ENCODE measurements around the gene FOXJ1.

The FOXJ1 gene

GRCh38 chr17:76137351-76138233, 3.5 kb downstream of the FOXJ1 start:
- Histone ChIP-seq H3K36me3 (ENCODE audit: control insufficient read depth, insufficient read depth, low read length) (no peaks in the 10 kb centered on the region), H3K4me1 (ENCODE audit: control insufficient read depth, insufficient read depth, low read length) (peaks cover 37% of the 10 kb centered on the region), H3K27me3 (ENCODE audit: control insufficient read depth, insufficient read depth, low read length) (peaks cover 63% of the 10 kb centered on the region), H3K9ac (ENCODE audit: low read depth, low read length) (no peak overlapping the region), H3K9me3 (ENCODE audit: control insufficient read depth, insufficient read depth, low read length) (no peaks in the 10 kb centered on the region), H3K4me3 (ENCODE audit: low read depth, low read length) (peak overlapping the region; percentile 60)

DNA sequence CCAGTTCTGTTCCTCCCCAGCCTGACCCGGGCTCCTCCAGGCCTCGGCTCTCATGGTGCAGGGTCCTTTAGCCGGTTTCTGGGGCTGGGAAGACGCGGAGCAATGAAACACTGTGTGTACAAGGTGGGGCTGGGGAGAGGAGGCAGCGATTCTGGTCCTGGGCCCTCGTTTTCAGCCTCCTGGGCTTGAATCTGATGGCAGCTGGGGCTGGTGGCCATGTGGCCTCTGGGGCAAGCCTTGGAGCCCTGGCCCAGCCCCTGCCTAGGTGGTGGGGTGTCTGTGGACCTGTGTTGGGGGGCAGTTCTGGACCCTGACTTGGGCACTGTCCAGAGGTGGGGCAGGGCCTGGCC, 4.1 kb downstream of the FOXJ1 start:
- Histone ChIP-seq H3K4me3 (ENCODE audit: low read depth, low read length) (peak overlapping the region; percentile 0), H3K9ac (ENCODE audit: low read depth, low read length) (no peak overlapping the region), H3K27me3 (ENCODE audit: control insufficient read depth, insufficient read depth, low read length) (peaks cover 59% of the 10 kb centered on the region), H3K4me1 (ENCODE audit: control insufficient read depth, insufficient read depth, low read length) (peaks cover 32% of the 10 kb centered on the region), H3K9me3 (ENCODE audit: control insufficient read depth, insufficient read depth, low read length) (no peaks in the 10 kb centered on the region), H3K36me3 (ENCODE audit: control insufficient read depth, insufficient read depth, low read length) (no peaks in the 10 kb centered on the region)

GRCh38 chr17:76136276-76137000, 4.6 kb downstream of the FOXJ1 start:
- peaks cover 59% of the 10 kb centered on the region for H3K27me3 ChIP-seq (ENCODE audit: control insufficient read depth, insufficient read depth, low read length)
- H3K36me3 ChIP-seq (ENCODE audit: control insufficient read depth, insufficient read depth, low read length) = no peaks in the 10 kb centered on the region
- no peak overlapping the region for H3K9ac ChIP-seq (ENCODE audit: low read depth, low read length)
- H3K4me3 ChIP-seq (ENCODE audit: low read depth, low read length) = peak overlapping the region; percentile 46
- H3K9me3 ChIP-seq (ENCODE audit: control insufficient read depth, insufficient read depth, low read length) = no peaks in the 10 kb centered on the region
- peaks cover 31% of the 10 kb centered on the region for H3K4me1 ChIP-seq (ENCODE audit: control insufficient read depth, insufficient read depth, low read length)

DNA sequence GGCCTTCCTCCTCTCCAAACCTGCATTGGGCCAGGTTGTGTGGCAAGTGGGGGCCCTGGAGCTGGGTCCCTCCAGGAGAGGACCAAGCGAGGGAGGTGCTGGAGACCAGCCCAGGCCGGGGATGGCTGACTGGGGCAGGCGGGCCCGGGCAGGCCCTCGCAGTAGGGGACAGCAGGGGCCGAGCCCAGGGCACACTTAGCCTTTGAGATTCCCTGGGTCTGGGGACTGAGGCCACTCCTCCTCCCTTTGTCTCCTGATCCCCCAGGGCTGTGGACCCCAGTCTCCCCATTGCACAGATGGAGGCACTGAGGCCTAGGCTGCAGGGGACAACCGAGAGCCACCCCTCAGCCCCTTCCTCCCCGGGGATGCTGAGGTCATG, 5.2 kb downstream of the FOXJ1 start:
- peaks cover 63% of the 10 kb centered on the region for H3K27me3 ChIP-seq (ENCODE audit: control insufficient read depth, insufficient read depth, low read length)
- no peak overlapping the region for H3K9ac ChIP-seq (ENCODE audit: low read depth, low read length)
- no peaks in the 10 kb centered on the region for H3K36me3 ChIP-seq (ENCODE audit: control insufficient read depth, insufficient read depth, low read length)
- no peaks in the 10 kb centered on the region for H3K9me3 ChIP-seq (ENCODE audit: control insufficient read depth, insufficient read depth, low read length)
- H3K4me1 ChIP-seq (ENCODE audit: control insufficient read depth, insufficient read depth, low read length) = peaks cover 33% of the 10 kb centered on the region
- H3K4me3 ChIP-seq (ENCODE audit: low read depth, low read length) = peak overlapping the region; percentile 46

- H3K9me3 ChIP-seq (ENCODE audit: control insufficient read depth, insufficient read depth, low read length) = no peaks in the 10 kb centered on the region
- H3K9ac ChIP-seq (ENCODE audit: low read depth, low read length) = no peak overlapping the region
- H3K4me1 ChIP-seq (ENCODE audit: control insufficient read depth, insufficient read depth, low read length) = peaks cover 38% of the 10 kb centered on the region
- peaks cover 63% of the 10 kb centered on the region for H3K27me3 ChIP-seq (ENCODE audit: control insufficient read depth, insufficient read depth, low read length)
- H3K36me3 ChIP-seq (ENCODE audit: control insufficient read depth, insufficient read depth, low read length) = no peaks in the 10 kb centered on the region
- H3K4me3 ChIP-seq (ENCODE audit: low read depth, low read length) = peak overlapping the region; percentile 46
Observed at GRCh38 chr17:76134911-76135809, 5.9 kb downstream of the FOXJ1 start.

GRCh38 chr17:76132574-76133338, 8.3 kb downstream of the FOXJ1 start:
- H3K4me3 ChIP-seq (ENCODE audit: low read depth, low read length) = peak overlapping the region; percentile 43
- H3K27me3 ChIP-seq (ENCODE audit: control insufficient read depth, insufficient read depth, low read length) = peaks cover 41% of the 10 kb centered on the region
- H3K4me1 ChIP-seq (ENCODE audit: control insufficient read depth, insufficient read depth, low read length) = peaks cover 25% of the 10 kb centered on the region

GRCh38 chr17:76131692-76132573, 9.1 kb downstream of the FOXJ1 start:
- Histone ChIP-seq H3K9me3 (ENCODE audit: control insufficient read depth, insufficient read depth, low read length) (no peaks in the 10 kb centered on the region), H3K4me3 (ENCODE audit: low read depth, low read length) (peak overlapping the region; percentile 45), H3K27me3 (ENCODE audit: control insufficient read depth, insufficient read depth, low read length) (peaks cover 34% of the 10 kb centered on the region), H3K36me3 (ENCODE audit: control insufficient read depth, insufficient read depth, low read length) (no peaks in the 10 kb centered on the region), H3K9ac (ENCODE audit: low read depth, low read length) (no peak overlapping the region), H3K4me1 (ENCODE audit: control insufficient read depth, insufficient read depth, low read length) (peaks cover 23% of the 10 kb centered on the region)

More at GRCh38 chr17:76132574-76133338, 8.3 kb downstream of the FOXJ1 start:
- no peak overlapping the region for H3K9ac ChIP-seq (ENCODE audit: low read depth, low read length)
- H3K9me3 ChIP-seq (ENCODE audit: control insufficient read depth, insufficient read depth, low read length) = no peaks in the 10 kb centered on the region
- no peaks in the 10 kb centered on the region for H3K36me3 ChIP-seq (ENCODE audit: control insufficient read depth, insufficient read depth, low read length)

DNA sequence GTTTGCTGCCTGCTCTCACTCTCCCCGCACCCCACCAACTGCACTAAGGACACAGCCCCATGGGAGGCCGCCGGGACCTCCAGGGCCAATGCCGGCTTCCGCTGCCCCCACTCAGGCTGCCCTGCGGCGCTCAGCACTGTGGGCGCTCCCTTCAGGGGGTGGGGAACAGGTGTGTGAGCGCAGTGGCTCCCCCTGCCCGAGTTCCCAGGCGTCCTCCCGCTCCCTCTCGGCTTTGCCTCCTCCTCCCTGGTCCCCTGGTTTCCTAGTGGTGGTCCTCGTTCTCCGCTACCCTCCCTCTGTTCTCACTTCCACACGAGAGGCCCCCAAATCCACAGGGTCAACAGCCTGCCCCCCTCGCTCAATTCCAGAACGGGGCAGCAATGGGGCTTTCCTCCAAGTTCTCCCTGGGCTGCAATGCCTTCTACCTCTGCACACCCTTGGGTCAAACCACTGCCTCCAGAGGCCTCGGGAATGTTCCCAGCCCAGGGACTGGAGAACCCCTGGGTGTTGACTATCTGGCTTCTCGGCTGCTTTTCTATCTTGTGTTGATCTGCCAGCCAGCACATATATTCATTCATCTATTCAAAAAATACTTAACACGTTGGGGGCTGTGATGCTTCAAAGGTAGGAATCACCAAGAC, 9.9 kb downstream of the FOXJ1 start:
- Histone ChIP-seq H3K4me3 (ENCODE audit: low read depth, low read length) (peak overlapping the region; percentile 45), H3K9ac (ENCODE audit: low read depth, low read length) (no peak overlapping the region), H3K4me1 (ENCODE audit: control insufficient read depth, insufficient read depth, low read length) (peaks cover 22% of the 10 kb centered on the region), H3K9me3 (ENCODE audit: control insufficient read depth, insufficient read depth, low read length) (no peaks in the 10 kb centered on the region), H3K36me3 (ENCODE audit: control insufficient read depth, insufficient read depth, low read length) (no peaks in the 10 kb centered on the region), H3K27me3 (ENCODE audit: control insufficient read depth, insufficient read depth, low read length) (peaks cover 34% of the 10 kb centered on the region)

DNA sequence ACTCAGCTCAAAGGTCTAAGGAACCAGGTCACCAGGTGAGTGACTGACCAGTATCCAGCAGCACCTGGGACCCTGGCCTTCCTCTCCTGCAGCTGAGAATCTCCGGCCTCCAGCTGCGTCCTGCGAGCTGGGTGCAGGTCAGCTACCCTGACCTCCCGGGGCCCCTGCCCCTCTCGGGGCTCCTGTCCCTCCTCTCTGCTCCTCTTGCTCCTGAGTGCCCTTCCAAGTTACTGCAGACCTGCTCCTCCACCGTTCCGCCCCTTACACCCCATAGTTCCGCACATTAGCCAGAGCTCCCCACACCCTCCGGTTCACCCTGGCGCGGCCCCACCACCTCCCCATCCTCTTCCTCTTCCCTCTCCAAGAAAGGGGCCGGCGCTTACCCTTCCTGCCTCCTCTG, 10.6 kb downstream of the FOXJ1 start:
- no peaks in the 10 kb centered on the region for H3K9me3 ChIP-seq (ENCODE audit: control insufficient read depth, insufficient read depth, low read length)
- peaks cover 22% of the 10 kb centered on the region for H3K4me1 ChIP-seq (ENCODE audit: control insufficient read depth, insufficient read depth, low read length)
- no peaks in the 10 kb centered on the region for H3K36me3 ChIP-seq (ENCODE audit: control insufficient read depth, insufficient read depth, low read length)
- H3K9ac ChIP-seq (ENCODE audit: low read depth, low read length) = no peak overlapping the region
- H3K27me3 ChIP-seq (ENCODE audit: control insufficient read depth, insufficient read depth, low read length) = peaks cover 28% of the 10 kb centered on the region
- H3K4me3 ChIP-seq (ENCODE audit: low read depth, low read length) = peak overlapping the region; percentile 37

- H3K27me3 ChIP-seq (ENCODE audit: control insufficient read depth, insufficient read depth, low read length) = peaks cover 13% of the 10 kb centered on the region
- no peak overlapping the region for H3K9ac ChIP-seq (ENCODE audit: low read depth, low read length)
- no peaks in the 10 kb centered on the region for H3K36me3 ChIP-seq (ENCODE audit: control insufficient read depth, insufficient read depth, low read length)
- H3K4me1 ChIP-seq (ENCODE audit: control insufficient read depth, insufficient read depth, low read length) = peaks cover 7% of the 10 kb centered on the region
- H3K9me3 ChIP-seq (ENCODE audit: control insufficient read depth, insufficient read depth, low read length) = no peaks in the 10 kb centered on the region
- no peak overlapping the region for H3K4me3 ChIP-seq (ENCODE audit: low read depth, low read length)
Observed at GRCh38 chr17:76125922-76126321, 15.1 kb downstream of the FOXJ1 start.

All from iPS-15b (cell line).